ENCODE measurements around the gene CDK16.

DNA sequence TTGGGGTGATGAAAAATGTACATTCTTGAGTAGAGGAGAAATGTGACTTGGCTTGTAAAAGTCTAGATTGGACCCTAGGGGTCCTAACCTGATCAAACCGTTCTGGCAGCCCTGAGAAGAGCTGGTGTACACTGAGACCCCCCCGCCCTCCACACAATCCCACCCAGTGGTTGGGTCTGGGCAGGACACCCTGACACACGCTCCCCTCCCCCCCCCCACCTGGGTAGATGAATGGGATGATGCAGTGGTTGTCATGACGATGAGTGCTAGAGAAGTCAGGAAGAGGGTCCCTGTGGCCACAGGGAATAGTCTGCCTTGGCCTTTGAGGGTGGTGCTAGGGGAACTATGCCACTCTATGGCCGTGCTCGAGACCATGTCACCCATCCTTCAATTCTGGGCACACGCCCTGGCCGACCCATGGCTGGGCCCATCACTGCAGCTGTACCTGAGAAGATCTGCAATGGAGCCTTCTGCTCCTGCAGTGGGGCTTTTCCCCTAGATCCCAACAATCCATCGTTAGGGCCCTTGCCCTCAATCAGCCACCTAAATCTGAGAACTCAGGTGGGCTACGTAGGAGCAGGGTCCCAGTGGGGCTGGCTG lies 4.4 kb downstream of the CDK16 start:
- TF ChIP-seq, protein P1, sequence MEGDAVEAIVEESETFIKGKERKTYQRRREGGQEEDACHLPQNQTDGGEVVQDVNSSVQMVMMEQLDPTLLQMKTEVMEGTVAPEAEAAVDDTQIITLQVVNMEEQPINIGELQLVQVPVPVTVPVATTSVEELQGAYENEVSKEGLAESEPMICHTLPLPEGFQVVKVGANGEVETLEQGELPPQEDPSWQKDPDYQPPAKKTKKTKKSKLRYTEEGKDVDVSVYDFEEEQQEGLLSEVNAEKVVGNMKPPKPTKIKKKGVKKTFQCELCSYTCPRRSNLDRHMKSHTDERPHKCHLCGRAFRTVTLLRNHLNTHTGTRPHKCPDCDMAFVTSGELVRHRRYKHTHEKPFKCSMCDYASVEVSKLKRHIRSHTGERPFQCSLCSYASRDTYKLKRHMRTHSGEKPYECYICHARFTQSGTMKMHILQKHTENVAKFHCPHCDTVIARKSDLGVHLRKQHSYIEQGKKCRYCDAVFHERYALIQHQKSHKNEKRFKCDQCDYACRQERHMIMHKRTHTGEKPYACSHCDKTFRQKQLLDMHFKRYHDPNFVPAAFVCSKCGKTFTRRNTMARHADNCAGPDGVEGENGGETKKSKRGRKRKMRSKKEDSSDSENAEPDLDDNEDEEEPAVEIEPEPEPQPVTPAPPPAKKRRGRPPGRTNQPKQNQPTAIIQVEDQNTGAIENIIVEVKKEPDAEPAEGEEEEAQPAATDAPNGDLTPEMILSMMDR (IDR thresholded peaks at IDR 0.05) = no peak
- TF ChIP-seq, protein P2, sequence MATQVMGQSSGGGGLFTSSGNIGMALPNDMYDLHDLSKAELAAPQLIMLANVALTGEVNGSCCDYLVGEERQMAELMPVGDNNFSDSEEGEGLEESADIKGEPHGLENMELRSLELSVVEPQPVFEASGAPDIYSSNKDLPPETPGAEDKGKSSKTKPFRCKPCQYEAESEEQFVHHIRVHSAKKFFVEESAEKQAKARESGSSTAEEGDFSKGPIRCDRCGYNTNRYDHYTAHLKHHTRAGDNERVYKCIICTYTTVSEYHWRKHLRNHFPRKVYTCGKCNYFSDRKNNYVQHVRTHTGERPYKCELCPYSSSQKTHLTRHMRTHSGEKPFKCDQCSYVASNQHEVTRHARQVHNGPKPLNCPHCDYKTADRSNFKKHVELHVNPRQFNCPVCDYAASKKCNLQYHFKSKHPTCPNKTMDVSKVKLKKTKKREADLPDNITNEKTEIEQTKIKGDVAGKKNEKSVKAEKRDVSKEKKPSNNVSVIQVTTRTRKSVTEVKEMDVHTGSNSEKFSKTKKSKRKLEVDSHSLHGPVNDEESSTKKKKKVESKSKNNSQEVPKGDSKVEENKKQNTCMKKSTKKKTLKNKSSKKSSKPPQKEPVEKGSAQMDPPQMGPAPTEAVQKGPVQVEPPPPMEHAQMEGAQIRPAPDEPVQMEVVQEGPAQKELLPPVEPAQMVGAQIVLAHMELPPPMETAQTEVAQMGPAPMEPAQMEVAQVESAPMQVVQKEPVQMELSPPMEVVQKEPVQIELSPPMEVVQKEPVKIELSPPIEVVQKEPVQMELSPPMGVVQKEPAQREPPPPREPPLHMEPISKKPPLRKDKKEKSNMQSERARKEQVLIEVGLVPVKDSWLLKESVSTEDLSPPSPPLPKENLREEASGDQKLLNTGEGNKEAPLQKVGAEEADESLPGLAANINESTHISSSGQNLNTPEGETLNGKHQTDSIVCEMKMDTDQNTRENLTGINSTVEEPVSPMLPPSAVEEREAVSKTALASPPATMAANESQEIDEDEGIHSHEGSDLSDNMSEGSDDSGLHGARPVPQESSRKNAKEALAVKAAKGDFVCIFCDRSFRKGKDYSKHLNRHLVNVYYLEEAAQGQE (IDR thresholded peaks at IDR 0.05; ENCODE audit: insufficient read depth in 1 of 2, low read depth in 2 of 2, low read length in 1 of 2) = no peak
- TF ChIP-seq POLR2AphosphoS5 (IDR thresholded peaks at IDR 0.05; ENCODE audit: low read depth, low read length) (no peak), SIN3A (IDR thresholded peaks at IDR 0.05; ENCODE audit: borderline replicate concordance, insufficient read depth, low read depth, low read length) (no peak), TCF7L2 (IDR thresholded peaks at IDR 0.05; ENCODE audit: low read depth, low read length) (no peak)

Measured in Panc1 (cell line).